ENCODE results near the gene FOXJ3. TPM values are rescaled to one million over a fixed set of nuclear protein-coding genes. Genes with fewer than 3 reads are reported as not detected.

The FOXJ3 gene
- total RNA-seq, 2 donors from 2014 or later = 67.3 to 79.4 TPM

DNA sequence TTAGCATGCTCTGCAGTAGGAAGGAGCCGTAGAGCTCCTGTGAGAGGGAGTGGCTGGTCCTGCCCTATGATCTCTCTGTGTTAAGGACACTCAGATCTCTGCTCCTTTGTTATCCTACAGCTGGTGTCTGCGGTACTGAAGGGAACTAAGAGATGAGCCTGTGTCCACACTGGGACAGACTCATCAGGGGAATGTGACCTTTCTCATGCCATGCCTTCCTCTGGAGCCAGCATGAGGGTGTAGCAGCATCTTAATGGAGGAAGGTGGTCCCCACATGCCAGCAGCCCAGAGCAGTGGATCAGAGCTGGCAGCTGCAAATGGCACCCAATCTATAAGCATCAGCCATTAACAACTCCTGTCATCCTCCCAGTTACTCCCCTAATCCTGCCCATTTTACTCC, 206.5 kb downstream of the FOXJ3 start:
- no peaks in the 10 kb centered on the region for H3K27me3 Mint-ChIP-seq (ENCODE audit: insufficient read depth)

GRCh38 chr1:42127767-42128166, 207.3 kb downstream of the FOXJ3 start:
- no peak overlapping the region for H3K27ac ChIP-seq (ENCODE audit: low read depth, low read length)
- Mint-ChIP-seq H3K27ac (no peak overlapping the region), H3K36me3 (ENCODE audit: low read depth) (no peaks in the 10 kb centered on the region), H3K4me3 (no peak overlapping the region), H3K9me3 (peaks cover 3% of the 10 kb centered on the region), H3K27me3 (ENCODE audit: insufficient read depth) (no peaks in the 10 kb centered on the region), H3K4me1 (no peaks in the 10 kb centered on the region)
- H3K9me3 ChIP-seq (ENCODE audit: control insufficient read depth, low read length) = no peaks in the 10 kb centered on the region
- H3K36me3 ChIP-seq (ENCODE audit: control insufficient read depth, insufficient read depth, low read length) = no peaks in the 10 kb centered on the region
- no peak for TF ChIP-seq CTCF (conservative IDR thresholded peaks at IDR 0.05)
- no peaks in the 10 kb centered on the region for H3K4me1 ChIP-seq (ENCODE audit: control insufficient read depth, insufficient read depth, low read length)
- no peak overlapping the region for H3K4me3 ChIP-seq (ENCODE audit: low read length)
- H3K9ac ChIP-seq (ENCODE audit: extremely low read depth, low read length, poor library complexity, severe bottlenecking) = no peak overlapping the region
- peaks cover 18% of the 10 kb centered on the region for H3K27me3 ChIP-seq (ENCODE audit: control insufficient read depth, insufficient read depth, low read length, poor library complexity, severe bottlenecking)
- WGBS, 2 experiments (ENCODE audit: insufficient coverage in 1 of 2, insufficient read length in 1 of 2) = 94% methylated on average over 6 of the region's 6 CpGs
- no peak for DNase-seq

More for the DNA sequence above, 206.5 kb downstream of the FOXJ3 start:
- Mint-ChIP-seq H3K36me3 (ENCODE audit: low read depth) (no peaks in the 10 kb centered on the region), H3K9me3 (peaks cover 1% of the 10 kb centered on the region), H3K4me1 (no peaks in the 10 kb centered on the region), H3K4me3 (no peak overlapping the region), H3K27ac (no peak overlapping the region)
- no peaks in the 10 kb centered on the region for H3K36me3 ChIP-seq (ENCODE audit: control insufficient read depth, insufficient read depth, low read length)
- no peak overlapping the region for H3K27ac ChIP-seq (ENCODE audit: low read depth, low read length)
- no peaks in the 10 kb centered on the region for H3K9me3 ChIP-seq (ENCODE audit: control insufficient read depth, low read length)
- 85% methylated on average over 2 of the region's 2 CpGs; no CpG with 5 or more reads in 1 of the 2 experiments for WGBS, 2 experiments (ENCODE audit: insufficient coverage in 1 of 2, insufficient read length in 1 of 2)
- H3K27me3 ChIP-seq (ENCODE audit: control insufficient read depth, insufficient read depth, low read length, poor library complexity, severe bottlenecking) = peaks cover 18% of the 10 kb centered on the region
- no peak for TF ChIP-seq CTCF (conservative IDR thresholded peaks at IDR 0.05)
- H3K4me1 ChIP-seq (ENCODE audit: control insufficient read depth, insufficient read depth, low read length) = no peaks in the 10 kb centered on the region
- H3K4me3 ChIP-seq (ENCODE audit: low read length) = no peak overlapping the region
- no peak overlapping the region for H3K9ac ChIP-seq (ENCODE audit: extremely low read depth, low read length, poor library complexity, severe bottlenecking)
- DNase-seq = no peak

Other genes starting within 250 kb of the FOXJ3 start
- gene GUCA2B, start 181.8 kb downstream of the FOXJ3 start, total RNA-seq = not detected
- 1 to 10 TPM in 1 of 2 donors, not detected in 1; 1.9 TPM for gene GUCA2A, start 170.5 kb downstream of the FOXJ3 start, total RNA-seq
- 1 to 10 TPM in 1 of 2 donors, under 1 TPM in 1; 0.73 to 1.9 TPM for gene RIMKLA, start 45.6 kb upstream of the FOXJ3 start, total RNA-seq
- 1 to 10 TPM in 1 of 2 donors, under 1 TPM in 1; 0.44 to 1.1 TPM for gene ZMYND12, start 120.8 kb upstream of the FOXJ3 start, total RNA-seq
- 10 to 100 TPM; 38.7 to 48.9 TPM for gene PPCS, start 121.3 kb upstream of the FOXJ3 start, total RNA-seq
- 1 to 10 TPM; 4.8 to 6.4 TPM for gene CCDC30, start 128.1 kb upstream of the FOXJ3 start, total RNA-seq

All from endodermal cell (in vitro differentiated cells).